Right hindlimb (tissue), 1 donor: Measurements from ENCODE around the gene LRRC18.

Experiments used
- DNase-seq: peaks from one replicate; pipeline ENCODE4 v3.0.0-alpha.2; 2018

LRRC18 gene

DNA sequence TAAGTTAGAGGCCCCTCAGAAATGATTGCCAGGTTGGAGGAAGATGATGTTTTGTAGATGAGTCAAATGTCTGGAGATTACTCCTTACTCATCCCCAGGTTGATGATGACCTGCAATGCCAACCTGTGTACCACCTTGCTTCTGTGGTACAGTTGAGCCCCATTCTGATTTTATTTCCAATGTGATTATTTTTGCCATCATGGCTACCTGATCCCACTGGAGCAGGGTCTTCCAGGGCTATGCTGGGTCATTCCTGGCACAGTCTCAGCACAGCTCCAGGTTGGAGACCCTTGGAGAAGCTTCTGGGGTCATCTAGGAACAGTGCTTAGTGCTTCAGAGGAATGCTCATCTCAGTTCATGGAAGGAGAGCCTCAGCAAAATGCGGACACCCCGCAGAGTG is 34.3 kb downstream of the LRRC18 start:
- DNase-seq, result no peak

DNA sequence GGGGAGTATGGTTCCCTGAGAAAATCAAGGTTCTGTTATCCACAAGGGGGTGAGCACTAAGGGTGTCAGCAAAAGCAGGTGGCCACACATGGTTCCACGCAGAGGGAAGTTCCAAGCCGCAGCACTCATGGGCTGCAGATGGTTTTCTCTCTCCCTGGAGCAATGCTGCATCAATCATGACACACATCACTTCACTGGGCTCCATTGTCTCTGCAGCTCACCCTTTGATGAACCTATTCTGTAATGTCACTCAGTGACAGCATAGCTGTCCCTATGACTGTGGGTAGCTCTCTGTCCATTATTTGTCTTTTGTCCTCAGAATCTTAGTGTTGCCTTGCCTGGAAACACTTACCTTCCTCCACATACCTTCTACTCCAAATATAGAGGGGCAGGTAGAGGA is 34.8 kb downstream of the LRRC18 start:
- no peak for DNase-seq

DNA sequence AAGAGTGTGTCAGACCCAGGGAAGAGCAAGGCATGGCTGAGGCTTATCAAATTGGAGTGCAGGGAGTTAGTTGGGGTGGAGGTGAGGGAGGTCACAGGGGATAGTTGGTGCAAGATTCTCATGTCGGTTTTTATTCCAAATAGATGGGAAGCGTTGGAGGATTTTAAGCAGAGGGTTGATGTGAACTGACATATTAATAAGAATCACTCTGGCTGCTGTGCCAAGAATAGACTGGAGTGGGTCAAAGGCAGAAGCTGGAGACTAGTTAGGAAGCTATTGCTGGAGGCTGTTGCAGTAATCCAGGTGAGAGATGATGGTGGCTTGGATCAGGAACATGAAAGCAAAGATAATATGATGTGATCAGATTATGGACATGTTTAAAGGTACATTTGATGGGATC is 36.5 kb downstream of the LRRC18 start:
- no peak for DNase-seq

DNA sequence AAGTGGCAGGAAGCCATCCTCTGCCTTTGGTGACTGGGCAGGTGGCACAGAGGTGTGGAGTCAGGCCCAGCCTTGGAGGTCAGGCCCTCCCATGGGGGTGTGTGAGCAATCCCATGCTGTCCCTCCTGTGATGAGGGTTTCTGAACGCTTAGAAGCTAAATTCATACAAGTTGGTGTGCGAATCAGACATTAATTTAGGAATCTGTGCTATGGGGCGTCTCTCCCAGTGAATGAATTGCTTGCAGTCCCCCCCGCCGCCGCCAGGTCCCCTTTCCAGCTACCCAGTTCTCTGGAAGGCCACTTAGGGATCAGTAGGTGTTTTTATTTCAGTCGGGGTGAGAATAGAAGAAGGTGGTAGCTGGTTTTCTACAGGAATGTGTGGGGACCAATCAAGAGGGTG is 37.5 kb downstream of the LRRC18 start:
- no peak for DNase-seq

DNA sequence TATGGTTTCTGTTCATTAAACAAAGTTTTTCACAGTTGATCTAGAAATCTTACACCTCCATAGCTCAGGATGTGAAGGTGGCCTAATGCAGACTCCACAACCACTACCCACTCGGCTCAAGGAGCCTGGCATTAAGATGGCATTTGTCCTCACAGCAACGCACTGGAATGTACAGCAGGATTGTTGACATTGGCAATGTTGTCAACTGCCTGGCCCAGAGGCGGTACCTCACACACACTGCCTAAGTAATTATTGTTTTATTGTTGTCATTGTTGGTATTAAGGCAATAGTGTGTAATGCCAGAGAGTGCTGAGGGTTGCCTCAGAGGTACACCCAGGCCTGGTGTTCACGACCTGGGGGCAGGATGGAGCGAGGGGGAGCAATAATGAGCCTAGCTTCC is 38.3 kb downstream of the LRRC18 start:
- DNase-seq, result no peak

DNA sequence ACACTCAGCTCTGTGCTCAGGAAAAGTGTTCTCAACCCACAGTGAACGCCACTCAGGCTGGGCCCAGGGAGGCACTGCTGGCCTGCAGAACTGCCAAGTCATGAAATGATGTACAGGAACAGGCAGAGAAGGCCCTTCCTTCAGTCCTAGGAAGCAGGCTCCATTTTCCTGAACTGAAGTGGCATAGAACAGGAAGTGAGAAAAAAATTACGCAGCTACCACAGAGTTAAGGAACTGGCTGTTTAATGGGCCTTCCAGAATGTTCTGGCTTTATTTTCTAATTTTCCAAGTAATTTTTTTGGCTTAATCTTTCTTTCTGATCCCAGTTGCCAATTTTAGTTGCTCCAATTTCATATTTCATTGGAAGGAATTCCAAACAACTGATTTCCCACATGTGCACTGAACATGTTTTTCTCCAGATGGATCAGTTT is 39.3 kb downstream of the LRRC18 start:
- DNase-seq, result peak; percentile 59

DNA sequence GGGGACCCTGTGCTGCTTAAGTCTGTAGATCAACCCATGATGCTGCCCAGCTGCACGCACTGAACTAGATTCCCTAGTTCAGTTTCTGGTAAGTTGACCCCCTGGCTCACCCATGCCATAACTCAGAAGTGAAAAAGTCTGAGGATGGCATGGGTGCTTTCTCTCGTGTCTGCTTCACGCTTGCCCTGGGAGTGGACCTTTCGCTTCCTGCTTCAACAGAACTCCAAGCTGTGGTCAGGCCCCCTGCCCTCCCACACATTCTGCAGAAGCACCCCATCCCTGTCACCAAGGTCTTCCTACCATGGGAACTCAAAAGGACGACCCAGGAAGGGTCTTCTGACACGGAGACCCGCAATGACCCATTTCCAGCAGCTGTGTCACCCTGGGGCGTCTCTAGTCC is 39.9 kb downstream of the LRRC18 start:
- no peak for DNase-seq

DNA sequence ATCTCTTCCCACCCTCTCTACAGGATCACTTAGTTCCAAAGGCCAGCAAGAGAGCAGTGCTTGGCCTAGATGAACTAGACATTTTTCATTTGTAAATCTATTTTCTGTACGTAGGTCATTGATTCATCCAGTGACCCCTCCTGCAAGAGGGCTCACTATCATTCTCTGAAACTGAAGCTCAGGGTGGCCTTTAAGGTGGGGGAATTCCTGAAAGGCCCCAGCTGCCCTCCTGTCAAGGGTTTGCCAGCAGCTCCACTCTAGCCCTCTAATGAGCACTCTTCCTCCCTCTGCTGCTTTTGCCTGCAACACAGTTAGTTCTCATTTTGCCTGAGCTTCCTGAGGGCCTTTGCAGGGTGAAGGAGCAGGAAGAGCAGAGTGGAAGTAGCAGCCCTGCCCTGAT is 41.2 kb downstream of the LRRC18 start:
- no peak for DNase-seq

DNA sequence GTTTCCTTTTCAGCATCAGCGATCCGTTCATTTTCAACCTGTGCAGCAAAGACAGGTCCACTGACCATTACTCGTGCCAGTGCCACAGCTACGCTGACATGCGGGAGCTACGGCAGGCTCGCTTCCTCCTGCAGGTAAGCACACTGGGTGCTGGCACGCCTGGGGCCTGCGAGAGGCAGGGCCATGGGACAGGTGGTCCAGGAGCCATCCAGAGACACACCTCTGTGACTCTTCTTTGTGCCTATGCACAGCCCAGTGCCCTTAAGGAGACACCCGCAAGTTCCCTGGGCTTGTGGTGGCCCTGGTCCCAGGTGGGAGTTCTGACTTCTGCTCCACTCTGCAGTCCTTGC is 42.2 kb downstream of the LRRC18 start:
- DNase-seq, result no peak

DNA sequence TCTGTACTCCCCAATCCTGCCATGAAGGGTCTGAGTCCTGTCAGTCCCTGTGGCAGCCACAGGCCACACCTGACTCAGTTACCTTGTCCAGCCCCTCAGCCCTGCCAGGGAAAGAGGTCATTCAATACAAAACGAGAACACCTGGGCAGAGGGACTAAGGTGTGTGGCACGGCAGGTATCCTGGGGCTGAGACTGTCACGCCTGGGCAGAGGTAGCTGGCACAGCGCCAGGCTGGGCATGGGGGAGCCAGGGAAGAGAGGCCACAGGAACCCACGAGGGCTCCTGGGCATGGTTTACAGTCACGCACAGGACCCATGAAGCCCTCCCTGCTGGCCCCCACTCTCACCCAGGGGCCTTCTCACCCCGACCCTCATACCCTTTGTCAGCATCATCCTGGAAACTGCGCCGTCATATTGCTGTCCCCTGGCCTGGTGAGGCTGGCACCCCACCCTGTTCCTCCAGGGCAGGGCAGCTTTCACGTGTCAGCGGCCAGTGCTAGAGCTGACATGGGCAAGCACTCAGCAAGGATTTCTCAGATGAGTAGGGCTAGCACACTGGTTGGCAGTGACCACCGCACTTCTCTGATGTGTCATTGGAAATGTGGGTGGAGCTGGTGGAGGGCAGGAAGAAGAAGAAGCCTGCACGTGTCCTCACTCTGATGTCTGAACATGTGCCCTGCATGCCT is 42.7 kb downstream of the LRRC18 start:
- DNase-seq, result no peak

DNA sequence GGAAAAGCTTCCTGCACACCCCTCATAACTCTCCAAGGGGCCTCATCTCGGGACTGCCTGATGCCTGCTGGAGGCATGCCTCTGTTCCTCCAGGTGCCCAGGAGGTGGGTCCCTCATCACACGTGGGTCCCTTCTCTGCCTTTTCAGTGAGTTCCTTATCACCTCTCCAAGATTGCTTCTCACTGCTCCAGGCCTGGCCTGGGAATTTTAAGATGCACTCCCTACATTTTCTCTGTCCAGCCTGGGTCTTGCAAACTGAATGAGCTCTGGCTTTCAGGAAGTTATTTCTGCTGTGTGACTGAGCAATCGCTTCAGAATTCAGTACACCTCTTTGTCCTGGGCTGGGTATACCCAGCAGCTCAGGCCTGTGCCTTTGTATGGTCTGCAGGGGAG is 43.8 kb downstream of the LRRC18 start:
- no peak for DNase-seq

DNA sequence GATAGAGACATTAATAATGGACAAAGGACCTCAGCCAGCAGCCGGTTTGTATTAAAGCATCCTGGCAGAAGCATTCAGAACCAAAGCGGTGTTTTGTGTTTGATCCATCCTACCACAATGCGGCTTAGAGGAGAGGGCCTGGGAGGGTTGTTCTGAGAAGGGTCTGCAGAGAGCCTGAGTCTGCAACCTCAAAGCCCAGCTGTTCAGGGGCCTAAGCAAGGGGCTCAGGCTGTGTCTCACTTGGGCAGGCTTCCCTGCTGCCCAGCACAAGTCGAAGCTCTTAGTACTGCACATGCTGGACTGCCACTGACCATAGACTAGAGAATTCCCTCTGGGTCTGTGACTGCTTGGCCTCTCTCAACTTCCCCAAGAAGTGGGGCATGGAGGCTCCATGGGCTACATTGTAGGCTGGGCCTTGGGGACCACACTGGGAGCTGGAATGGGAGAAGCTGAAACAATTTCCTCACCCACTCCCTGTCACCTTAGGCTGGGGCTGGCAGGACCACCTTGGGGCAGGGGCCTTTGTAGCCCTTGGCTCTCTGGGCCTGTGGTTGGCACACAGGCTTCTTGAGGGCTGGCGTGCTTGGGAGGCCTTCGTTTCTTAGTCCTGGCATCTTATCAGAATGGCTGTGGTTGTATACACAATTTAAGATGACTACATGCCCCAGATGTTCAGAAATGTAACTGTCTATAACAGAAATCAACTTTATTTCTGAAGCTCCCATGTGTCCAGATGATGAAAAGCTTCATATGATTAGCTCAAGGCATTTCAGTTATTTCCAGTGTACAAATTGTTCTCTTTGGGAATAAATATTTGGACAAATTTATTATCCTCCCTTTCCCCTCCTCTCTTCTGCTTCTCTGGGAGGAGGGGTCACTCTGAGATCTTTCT is 44.5 kb downstream of the LRRC18 start:
- peak; percentile 60 for DNase-seq

DNA sequence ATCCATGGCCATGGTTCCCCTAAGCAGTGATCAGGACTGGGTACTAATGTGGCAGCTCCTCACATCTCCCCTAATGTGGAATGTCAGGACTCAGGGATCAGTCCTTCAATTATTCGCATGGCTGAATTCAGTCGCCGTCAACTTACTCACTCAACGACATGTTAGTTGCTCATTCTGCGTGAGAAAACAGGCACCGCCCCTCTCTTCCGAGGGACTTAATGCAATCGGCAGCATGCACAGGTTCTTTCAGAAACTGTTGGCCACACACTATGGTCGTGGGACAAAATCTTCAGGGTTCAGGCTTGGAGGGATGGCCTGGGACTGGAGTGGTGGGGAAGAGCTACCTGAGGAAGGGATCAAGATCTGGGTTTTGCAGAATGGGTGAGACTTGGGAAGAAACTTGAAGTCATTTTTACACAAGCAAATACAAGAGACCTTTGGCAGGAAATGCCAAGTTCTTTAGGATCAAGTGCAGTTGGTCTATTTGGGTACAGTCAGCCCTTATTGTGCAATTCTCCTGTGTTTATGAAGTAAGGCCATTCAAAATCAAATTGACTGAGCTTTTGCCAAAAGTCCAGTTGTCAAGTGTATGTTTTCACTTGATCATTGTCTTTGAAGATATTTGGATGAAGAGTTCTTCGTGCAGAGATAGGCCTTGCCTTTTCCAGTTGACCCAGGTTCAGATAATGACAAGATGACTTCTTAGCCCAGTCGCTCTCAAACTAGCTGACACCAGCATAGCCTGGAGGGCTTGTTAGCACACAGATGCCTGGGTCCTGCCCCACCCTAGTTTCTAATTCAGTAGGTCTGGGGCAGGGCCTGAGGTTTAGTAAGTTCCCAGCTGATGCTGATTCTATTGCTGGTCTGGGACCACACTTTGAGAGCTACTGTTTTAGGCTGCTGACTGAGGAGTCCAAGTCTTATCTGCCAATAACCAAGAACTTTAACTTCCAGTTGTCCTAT is 48.5 kb downstream of the LRRC18 start:
- DNase-seq, result no peak

DNA sequence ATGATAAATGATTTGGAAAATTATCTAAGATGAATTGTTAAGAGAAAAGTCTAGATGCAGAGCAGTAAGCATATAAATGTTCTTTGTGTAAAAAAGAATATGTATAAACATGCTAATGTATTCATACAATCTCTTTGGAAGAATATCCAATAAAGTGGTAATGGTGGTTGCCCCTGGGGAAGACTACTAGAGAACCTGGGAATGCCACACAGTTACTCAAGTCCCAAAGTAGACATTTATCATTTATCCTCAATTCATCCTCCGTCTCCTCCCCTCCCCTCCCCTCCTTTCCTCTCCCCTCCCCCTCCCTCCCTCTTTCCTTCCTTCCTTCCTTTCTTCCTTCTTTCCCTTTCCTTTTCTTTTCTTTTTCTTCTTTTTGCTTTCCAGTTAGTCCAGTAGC is 51.7 kb downstream of the LRRC18 start:
- no peak for DNase-seq

DNA sequence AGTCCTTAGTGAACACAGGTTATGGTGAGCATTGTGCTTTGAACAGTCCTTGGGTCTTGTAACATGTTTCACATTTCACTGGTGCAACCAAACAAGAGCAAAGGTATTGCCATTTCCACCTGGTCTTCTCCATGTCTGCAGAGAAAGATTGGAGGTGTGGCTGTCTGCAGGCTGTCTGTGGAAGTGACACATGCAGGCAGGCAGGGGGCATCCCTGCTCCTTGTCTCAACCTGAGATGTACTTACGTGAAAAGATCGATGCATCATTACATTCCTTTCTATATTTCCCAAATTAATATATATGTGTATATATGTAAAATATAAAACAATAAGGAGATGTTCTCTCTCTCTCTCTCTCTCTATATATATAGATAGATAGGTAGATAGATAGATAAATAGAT is 54.3 kb downstream of the LRRC18 start:
- peak; percentile 55 for DNase-seq

DNA sequence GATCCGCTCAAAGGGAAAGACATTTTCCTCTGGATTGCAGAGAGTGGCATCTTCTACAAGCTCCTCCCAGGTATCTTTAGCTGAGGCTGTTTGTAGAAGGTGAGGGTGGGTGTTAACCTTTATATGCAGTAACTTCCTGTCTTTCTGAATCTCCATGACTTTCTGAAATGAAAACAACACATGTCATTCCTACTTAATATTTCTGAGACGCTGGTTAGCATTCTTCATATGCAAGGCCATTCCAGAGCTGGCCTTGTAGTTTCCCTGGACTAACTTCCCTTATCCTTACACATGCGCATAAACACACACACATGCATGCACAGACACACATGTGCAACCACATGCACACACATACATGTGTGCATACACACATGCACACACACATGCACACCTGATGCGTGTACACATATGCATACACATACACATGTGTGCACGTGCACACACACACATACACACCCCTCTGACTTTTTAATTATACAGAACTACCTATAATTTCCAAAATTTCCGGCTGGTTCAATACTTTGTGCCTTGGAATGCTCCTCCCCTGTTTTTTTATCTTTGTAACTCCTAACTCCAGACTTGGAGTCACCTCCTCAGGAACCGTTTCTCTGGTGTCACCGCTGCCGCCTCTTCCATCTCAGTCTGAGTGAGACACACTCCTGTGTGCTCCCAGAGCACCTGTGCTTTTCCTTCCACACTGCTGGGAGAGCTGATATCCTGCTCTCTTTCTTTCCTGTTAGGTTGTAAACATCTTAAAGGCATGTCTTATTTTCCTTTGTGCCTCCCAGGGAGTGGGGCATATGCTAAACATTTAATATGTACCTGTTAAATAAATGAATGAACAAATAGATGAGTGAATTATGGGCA is 55.2 kb downstream of the LRRC18 start:
- no peak for DNase-seq

DNA sequence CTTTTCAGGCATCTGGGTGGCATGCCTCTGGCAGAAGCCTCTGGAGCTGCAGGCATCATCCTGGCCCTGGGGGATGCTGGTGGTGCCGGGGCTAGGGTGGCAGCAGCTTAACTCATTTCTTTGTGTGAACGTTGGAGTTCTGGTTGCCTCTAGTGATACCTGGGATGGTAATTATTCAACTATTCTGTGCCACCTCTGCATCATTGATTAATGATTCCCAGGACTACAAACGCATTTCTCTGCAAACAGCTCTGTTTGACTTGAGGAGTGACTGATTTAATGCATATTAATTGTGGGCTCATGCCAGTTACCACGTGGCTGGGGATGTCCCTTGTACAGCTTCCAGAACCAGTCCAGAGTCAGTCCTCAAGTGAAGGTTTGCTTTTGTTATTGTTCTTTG is 55.9 kb downstream of the LRRC18 start:
- no peak for DNase-seq

DNA sequence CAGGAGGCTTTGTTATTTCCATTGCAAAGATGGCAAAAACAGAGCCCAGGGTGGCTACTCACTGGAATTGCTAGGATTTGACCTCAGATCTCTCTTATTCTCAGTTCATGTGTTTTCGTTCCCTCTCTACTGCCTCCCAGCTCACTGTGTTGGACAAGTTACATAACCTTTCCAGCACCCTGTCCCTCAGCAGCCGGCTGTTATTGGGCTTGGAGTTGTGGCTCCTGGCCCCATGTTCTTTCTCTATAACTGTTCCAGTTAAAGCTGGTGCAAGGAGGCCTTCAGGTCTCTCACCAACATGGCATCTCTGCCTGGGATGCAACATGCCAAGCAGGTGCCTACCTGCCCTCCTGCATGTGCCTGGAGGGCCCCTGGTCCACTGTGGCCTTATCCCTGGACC is 56.8 kb downstream of the LRRC18 start:
- no peak for DNase-seq

DNA sequence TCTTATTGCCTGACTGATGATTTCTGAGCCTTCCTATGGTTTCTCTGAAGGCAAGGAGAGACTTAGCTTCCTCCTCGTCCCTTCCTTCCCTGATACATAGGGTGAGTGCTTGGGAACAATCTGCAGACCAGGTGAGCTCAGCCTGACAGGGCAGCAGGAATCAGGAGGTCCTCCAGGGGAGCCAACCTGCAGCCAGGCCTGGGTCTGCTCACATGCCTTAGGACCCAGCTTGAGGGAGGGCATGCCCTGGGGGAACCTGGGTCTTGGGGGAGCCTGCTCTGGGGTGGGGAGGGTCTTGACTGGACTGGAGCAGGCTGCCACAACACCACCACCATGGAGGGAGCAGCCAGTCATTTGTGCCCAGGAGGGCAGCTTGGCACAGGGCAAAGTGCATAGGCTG is 57.7 kb downstream of the LRRC18 start:
- no peak for DNase-seq

DNA sequence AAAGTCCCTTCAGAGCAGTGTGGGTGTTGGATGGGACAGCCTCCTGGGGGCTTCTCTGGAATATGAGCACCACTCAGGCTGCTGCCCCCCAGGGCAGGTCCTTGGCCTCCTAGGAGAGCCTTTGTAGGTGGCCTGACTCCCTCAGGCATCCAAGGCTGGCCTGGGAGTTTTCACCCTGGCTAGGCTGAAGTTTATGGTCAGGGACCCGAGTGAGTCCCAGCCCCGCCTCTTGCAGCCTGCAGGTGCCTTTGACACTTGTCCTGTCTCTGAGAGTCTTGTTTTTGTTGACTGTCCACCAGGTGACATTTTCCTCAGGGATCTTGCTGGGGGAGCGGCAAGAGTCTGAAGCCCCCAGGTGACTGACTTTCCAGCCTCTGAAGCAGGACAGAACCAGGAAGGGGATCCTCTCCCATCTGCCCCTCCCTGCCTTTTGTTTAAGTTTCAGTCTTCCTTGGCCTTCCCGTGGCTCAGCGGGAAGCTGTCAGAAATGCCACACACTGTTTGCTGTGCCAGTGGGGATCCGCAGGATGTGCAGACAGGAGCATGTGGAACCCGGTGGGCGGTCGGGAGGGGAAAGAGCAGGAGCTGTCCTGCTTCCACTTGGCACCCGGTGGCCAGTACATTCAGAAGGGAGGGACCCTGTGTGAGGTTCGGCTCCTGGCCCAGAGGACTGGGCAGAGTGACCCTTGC is 59.5 kb downstream of the LRRC18 start:
- DNase-seq, result no peak

DNA sequence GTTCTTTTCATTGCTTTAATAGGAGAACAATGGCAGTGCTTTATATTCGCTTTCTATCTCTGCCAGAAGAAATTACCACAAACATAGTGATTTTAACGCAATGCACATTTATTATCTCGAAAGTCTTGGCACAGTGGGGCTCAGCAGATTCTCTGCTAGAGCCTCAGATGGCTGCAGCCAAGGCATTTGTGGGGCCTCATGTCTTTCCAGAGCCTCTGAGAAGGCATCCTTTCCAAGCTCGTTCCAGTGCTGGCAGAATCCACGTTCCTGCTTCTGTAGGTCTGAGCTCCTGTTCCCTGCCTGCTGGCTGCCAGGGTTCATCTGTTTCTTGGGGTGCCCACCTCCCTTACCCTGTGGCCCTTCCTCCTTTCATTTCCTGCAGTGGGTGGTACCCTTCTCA is 60.2 kb downstream of the LRRC18 start:
- DNase-seq, result no peak

DNA sequence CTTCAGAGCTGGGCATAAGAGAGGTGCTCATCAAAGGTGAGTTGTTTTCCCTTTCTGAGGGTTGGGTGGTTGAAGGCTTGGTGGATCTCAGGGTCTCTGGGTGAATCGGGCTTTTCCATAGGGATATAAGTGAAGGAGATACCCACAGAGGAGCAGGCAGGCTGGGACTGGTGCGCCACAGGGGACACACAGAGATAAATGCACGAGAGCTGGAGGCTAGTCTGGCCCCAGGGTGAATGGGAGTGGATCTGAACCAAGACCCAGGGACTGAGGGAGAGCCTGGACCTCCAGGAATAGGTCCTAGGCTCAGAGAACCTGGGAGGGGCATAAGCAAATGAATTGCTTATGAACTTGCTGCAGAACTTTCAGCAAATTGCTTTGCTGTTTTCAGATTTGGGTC is 61.5 kb downstream of the LRRC18 start:
- DNase-seq, result no peak
